Smooth muscle cell (in vitro differentiated cells): ENCODE results near the gene RPS25. TPM values are rescaled to one million over a fixed set of nuclear protein-coding genes. Genes with fewer than 3 reads are reported as not detected.
A peak's percentile ranks its signal among the peaks of the same experiment; 100 is the strongest.

ENCODE experiments used
- DNase-seq: peaks from one replicate; lab custom pipeline; 2025; ENCODE audit not compliant: unreplicated experiment; lab: John Stamatoyannopoulos, UW
- H2AFZ ChIP-seq: fragments of 200-600 bp; sonication (generic); 2 replicates; pipeline ENCODE4 v1.6.0; 2016; ENCODE audit warnings: antibody characterized with exemption, low read depth, mild to moderate bottlenecking
- H3F3A ChIP-seq: fragments of 200-600 bp; sonication (generic); 2 replicates; pipeline ENCODE4 v1.6.0; 2017; ENCODE audit warnings: antibody characterized with exemption, low read depth
- H3K27ac ChIP-seq: fragments of 200-600 bp; sonication (generic); 2 replicates; pipeline ENCODE4 v1.5.1; 2016; ENCODE audit warnings: low read depth, mild to moderate bottlenecking
- H3K27me3 ChIP-seq: fragments of 200-600 bp; sonication (generic); 2 replicates; pipeline ENCODE4 v1.6.1; 2016; ENCODE audit warnings: low read depth, mild to moderate bottlenecking
- H3K36me3 ChIP-seq: fragments of 200-600 bp; sonication (generic); 2 replicates; pipeline ENCODE4 v1.5.1; 2016; ENCODE audit warnings: low read depth
- H3K4me1 ChIP-seq: fragments of 200-600 bp; sonication (generic); 2 replicates; pipeline ENCODE4 v1.5.1; 2016; ENCODE audit warnings: low read depth
- H3K4me2 ChIP-seq: fragments of 200-600 bp; sonication (generic); 2 replicates; pipeline ENCODE4 v1.6.0; 2016; ENCODE audit warnings: mild to moderate bottlenecking
- H3K4me3 ChIP-seq: fragments of 200-600 bp; sonication (generic); 2 replicates; pipeline ENCODE4 v1.5.1; 2016; ENCODE audit warnings: mild to moderate bottlenecking
- H3K79me2 ChIP-seq: fragments of 200-600 bp; sonication (generic); 2 replicates; pipeline ENCODE4 v1.6.0; 2016; ENCODE audit warnings: low read depth, mild to moderate bottlenecking
- H3K9ac ChIP-seq: fragments of 200-600 bp; sonication (generic); 2 replicates; pipeline ENCODE4 v1.6.0; 2016; ENCODE audit warnings: low read depth
- H3K9me3 ChIP-seq: fragments of 200-600 bp; sonication (generic); replicated peaks from 2 replicates; pipeline ENCODE4 v1.5.1; 2016; ENCODE audit warnings: low read depth
- H4K20me1 ChIP-seq: fragments of 200-600 bp; sonication (generic); 2 replicates; pipeline ENCODE4 v1.6.0; 2016; ENCODE audit warnings: low read depth
- WGBS: methylation state at CpG from one replicate; pipeline ENCODE4 v1.1.7; 2016; ENCODE audit warnings: low lambda C conversion rate; 5-methylcytosine and 5-hydroxymethylcytosine counted together
- polyA plus RNA-seq: library from polyadenylated mRNA; unstranded; fragments of >200 nt; fragmentation: Nextera tagmentation; extraction: Ambion mirVana; gene quantifications from 2 replicates; pipeline ENCODE4 v1.2.1, GENCODE V29; 2016
- total RNA-seq: library from RNA; depleted of rRNA; stranded (reverse); fragments of >200 nt; gene quantifications from 2 replicates; pipeline ENCODE4 v1.2.3, GENCODE V29; 2014
- TF ChIP-seq, protein P1 (sequence below): fragments of 200-600 bp; sonication (generic); IDR thresholded peaks from 2 replicates; pipeline ENCODE4 v1.5.1; 2017; ENCODE audit warnings: borderline replicate concordance, mild to moderate bottlenecking, antibody characterized with exemption; ENCODE audit not compliant: insufficient read depth, poor library complexity, severe bottlenecking

The RPS25 gene
- total and polyA plus RNA-seq, 2 experiments from 2014 or later: 1,078 to 1,616 TPM

DNA sequence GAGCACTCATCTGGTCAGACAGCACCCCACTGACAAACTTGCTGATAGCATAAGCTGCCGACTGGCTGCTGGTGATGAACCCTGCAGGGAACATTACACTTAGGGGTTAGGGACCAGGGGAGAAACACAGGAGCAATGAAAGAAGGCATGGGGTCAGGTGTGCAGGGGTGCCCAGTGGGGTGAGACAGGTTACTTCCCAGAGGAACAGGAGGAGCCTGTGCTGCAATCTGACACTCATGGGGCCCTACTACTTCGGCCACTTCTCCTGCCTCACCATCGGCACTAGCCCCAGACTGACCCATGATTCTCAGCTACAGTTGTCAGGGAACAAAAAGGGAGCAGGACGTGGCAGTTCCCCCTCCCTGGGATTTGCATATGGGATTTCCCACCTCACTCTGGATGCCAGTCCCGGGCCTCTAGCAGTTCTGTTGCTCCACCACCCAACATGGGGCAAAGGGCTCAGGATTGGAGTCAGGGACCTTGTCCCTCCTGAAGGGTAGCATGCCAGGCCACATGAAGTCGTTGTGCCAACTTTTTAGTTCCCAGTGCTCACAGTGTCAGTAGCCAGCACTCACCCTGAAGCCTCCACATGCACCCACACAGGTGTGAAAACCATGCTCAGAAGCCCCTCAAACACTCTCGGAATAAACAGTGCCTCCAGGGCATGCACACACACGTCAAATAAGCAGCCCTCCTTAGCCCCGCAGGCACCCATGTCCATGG lies 10.4 kb upstream of the RPS25 start:
- Histone ChIP-seq H3K36me3 (no peaks in the 10 kb centered on the region), H3K27ac (peak overlapping the region; percentile 45), H2AFZ (peak overlapping the region; percentile 44), H3K79me2 (no peaks in the 10 kb centered on the region), H3K9ac (no peak overlapping the region), H3F3A (peaks cover 23% of the 10 kb centered on the region), H4K20me1 (no peaks in the 10 kb centered on the region), H3K4me3 (peak overlapping the region; percentile 65), H3K9me3 (no peaks in the 10 kb centered on the region), H3K4me1 (peaks cover 17% of the 10 kb centered on the region), H3K27me3 (no peaks in the 10 kb centered on the region), H3K4me2 (peak overlapping the region; percentile 91)
- TF ChIP-seq, protein P1, sequence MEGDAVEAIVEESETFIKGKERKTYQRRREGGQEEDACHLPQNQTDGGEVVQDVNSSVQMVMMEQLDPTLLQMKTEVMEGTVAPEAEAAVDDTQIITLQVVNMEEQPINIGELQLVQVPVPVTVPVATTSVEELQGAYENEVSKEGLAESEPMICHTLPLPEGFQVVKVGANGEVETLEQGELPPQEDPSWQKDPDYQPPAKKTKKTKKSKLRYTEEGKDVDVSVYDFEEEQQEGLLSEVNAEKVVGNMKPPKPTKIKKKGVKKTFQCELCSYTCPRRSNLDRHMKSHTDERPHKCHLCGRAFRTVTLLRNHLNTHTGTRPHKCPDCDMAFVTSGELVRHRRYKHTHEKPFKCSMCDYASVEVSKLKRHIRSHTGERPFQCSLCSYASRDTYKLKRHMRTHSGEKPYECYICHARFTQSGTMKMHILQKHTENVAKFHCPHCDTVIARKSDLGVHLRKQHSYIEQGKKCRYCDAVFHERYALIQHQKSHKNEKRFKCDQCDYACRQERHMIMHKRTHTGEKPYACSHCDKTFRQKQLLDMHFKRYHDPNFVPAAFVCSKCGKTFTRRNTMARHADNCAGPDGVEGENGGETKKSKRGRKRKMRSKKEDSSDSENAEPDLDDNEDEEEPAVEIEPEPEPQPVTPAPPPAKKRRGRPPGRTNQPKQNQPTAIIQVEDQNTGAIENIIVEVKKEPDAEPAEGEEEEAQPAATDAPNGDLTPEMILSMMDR: no peak
- no peak for DNase-seq
- 69% methylated on average over 9 of the region's 9 CpGs for WGBS

DNA sequence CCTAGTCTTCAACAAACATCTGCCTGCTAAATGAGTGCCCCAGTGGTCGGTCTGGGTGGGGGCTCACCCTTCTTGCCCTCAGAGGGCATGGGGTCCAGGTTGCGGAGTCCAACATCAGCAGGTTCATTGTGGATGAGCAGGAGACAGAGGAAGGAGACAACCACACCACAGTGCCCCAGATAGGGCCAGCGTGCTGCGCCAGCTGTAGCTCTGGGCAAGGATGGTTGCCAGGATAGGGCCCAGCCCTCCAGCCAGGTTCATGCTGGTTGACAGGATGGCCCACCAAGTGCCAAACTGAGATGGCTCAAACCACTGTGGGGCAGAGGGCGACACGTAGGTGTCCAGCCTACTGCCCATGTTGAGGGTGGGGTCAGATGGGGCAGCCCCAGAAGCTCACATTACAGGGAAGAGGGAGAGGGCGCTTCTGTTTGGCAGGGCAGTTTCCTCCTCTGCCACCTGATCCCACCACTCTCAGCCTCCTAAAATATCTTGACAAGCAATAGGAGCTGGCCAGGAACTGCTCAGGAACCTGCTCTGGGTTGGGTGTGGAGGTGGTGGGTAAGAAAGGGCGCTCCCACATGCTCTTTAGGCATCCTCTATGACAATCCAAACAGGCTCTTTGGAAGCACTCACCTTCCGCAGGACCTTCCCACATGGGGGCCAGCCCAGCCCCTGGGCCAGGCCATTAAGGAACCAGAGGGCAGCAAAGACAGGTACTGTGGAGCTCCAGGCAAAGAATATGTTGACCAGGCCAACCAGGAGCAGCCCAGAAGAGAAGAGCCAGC lies 9.6 kb upstream of the RPS25 start:
- no peak for DNase-seq
- Histone ChIP-seq H2AFZ (no peak overlapping the region), H3F3A (peaks cover 24% of the 10 kb centered on the region), H3K27ac (no peak overlapping the region), H3K9ac (no peak overlapping the region), H3K9me3 (no peaks in the 10 kb centered on the region), H4K20me1 (no peaks in the 10 kb centered on the region), H3K4me1 (peaks cover 17% of the 10 kb centered on the region), H3K4me2 (no peak overlapping the region), H3K36me3 (no peaks in the 10 kb centered on the region), H3K27me3 (no peaks in the 10 kb centered on the region), H3K4me3 (peak overlapping the region; percentile 65), H3K79me2 (no peaks in the 10 kb centered on the region)
- WGBS: 91% methylated on average over 9 of the region's 9 CpGs
- TF ChIP-seq, protein P1: no peak

DNA sequence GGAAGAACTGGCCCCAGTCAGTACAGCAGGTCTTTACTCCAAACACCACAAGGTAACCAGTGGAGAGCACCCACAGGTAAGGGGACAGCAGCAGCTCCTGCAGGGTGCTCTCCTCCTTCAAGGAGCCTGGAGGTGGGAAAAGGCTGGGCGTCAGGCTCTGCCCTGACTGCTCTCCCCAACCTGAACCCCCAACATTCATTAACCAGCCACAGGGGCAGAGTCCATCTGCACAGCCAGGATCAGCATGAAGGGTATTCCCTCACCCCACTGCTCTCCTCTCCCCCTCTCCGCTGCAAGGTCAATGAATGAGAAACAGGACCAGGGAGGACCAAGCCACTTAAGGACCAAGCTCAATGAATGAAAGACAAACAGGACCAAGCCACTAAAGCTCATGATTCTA lies 8.8 kb upstream of the RPS25 start:
- Histone ChIP-seq H3K4me1 (peaks cover 17% of the 10 kb centered on the region), H3K4me2 (no peak overlapping the region), H4K20me1 (no peaks in the 10 kb centered on the region), H3K9ac (no peak overlapping the region), H3K36me3 (no peaks in the 10 kb centered on the region), H3K4me3 (no peak overlapping the region), H3F3A (peaks cover 24% of the 10 kb centered on the region), H3K9me3 (no peaks in the 10 kb centered on the region), H3K27me3 (no peaks in the 10 kb centered on the region), H3K79me2 (no peaks in the 10 kb centered on the region), H3K27ac (no peak overlapping the region), H2AFZ (no peak overlapping the region)
- TF ChIP-seq, protein P1: no peak
- WGBS: 100% methylated on average over 2 of the region's 2 CpGs
- no peak for DNase-seq
